HepG2 (cell line): ENCODE data around the gene IKZF2. TPM values are rescaled to one million over a fixed set of nuclear protein-coding genes. Genes with fewer than 3 reads are reported as not detected.

Source experiments
- ATAC-seq: fragments of 200-7000 bp; cut with Tn5 transposase; 3 replicates; pipeline ENCODE4 v1.9.1; 2020; ENCODE audit warnings: mild to moderate bottlenecking, moderate library complexity
- BruUV-seq: library from RNA; stranded (reverse); fragments of 400-500 nt; replicated peaks from 2 replicates; lab custom pipeline; 2021; lab: Mats Ljungman, UMichigan
- CTCF ChIA-PET: fragments of 300-600 bp; formaldehyde crosslinking; extraction: SDS; loops from one replicate; lab custom pipeline; 2021; ENCODE audit warnings: low total read pairs, inconsistent platforms, low intra/inter-chr PET ratio; lab: Yijun Ruan, JAX
- POLR2A ChIA-PET: fragments of 350-600 bp; sonication (Branson Sonifier 250); formaldehyde crosslinking; loops from one replicate; lab custom pipeline; 2020; ENCODE audit warnings: antibody characterized with exemption, inconsistent platforms; lab: Yijun Ruan, JAX
- DNase-seq: peaks from one replicate; pipeline ENCODE4 v3.0.0-alpha.2; 2015; ENCODE audit warnings: low spot score
- FAIRE-seq: peaks from 3 replicates; lab custom pipeline; 2011; peaks lifted over from hg19 to GRCh38; lab: Jason Lieb, UNC
- H2AFZ ChIP-seq: one replicate; pipeline ENCODE4 v1.6.1; 2011; ENCODE audit warnings: low read length, inconsistent platforms
- H3K27ac ChIP-seq: fragments of 300-600 bp; 3 replicates; pipeline ENCODE4 v1.8.0; 2011; ENCODE audit warnings: mixed run types, mild to moderate bottlenecking, mixed read lengths, low read length, inconsistent platforms; ENCODE audit not compliant: insufficient read depth; ENCODE audit errors: extremely low read length
- H3K27me3 ChIP-seq, 2 experiments: fragments of 200-600 bp in 1 of 2; 2 replicates in 1 of 2; 3 replicates in 1 of 2; pipeline versions ENCODE4 v1.6.0 to v1.8.0; 2011; ENCODE audit warnings: low read length in 2 of 2, mild to moderate bottlenecking in 2 of 2, moderate library complexity in 2 of 2, inconsistent platforms in 1 of 2; ENCODE audit not compliant: insufficient read depth in 2 of 2, control insufficient read depth in 1 of 2
- H3K36me3 ChIP-seq, 2 experiments: fragments of 200-600 bp in 1 of 2; replicated peaks in 1 of 2; 2 replicates in 1 of 2; 3 replicates in 1 of 2; pipeline versions ENCODE4 v1.5.1 to v1.8.0; 2011; ENCODE audit warnings: low read length in 2 of 2, inconsistent platforms in 1 of 2; ENCODE audit not compliant: insufficient read depth in 2 of 2, control insufficient read depth in 1 of 2
- H3K4me1 ChIP-seq: 2 replicates; pipeline ENCODE4 v1.5.1; 2012; ENCODE audit warnings: low read length, inconsistent platforms; ENCODE audit not compliant: insufficient read depth
- H3K4me2 ChIP-seq: 2 replicates; pipeline ENCODE4 v1.6.0; 2011; ENCODE audit warnings: low read depth, low read length, inconsistent platforms
- H3K4me3 ChIP-seq, 3 experiments: fragments of 200-600 bp in 1 of 3; sonication (generic), shearing (Covaris generic) in 1 of 3; replicated peaks in 1 of 3; 2 replicates each; pipeline ENCODE4 v1.5.1; 2011 to 2016; ENCODE audit warnings: low read length in 3 of 3, inconsistent platforms in 2 of 3, low read depth in 2 of 3, mild to moderate bottlenecking in 2 of 3, control low read depth in 1 of 3, mixed read lengths in 1 of 3; ENCODE audit not compliant: insufficient read depth in 1 of 3
- H3K79me2 ChIP-seq: one replicate; pipeline ENCODE4 v1.6.1; 2011; ENCODE audit warnings: low read length, inconsistent platforms; ENCODE audit not compliant: insufficient read depth
- H3K9ac ChIP-seq: 2 replicates; pipeline ENCODE4 v1.6.0; 2011; ENCODE audit warnings: mild to moderate bottlenecking, low read depth, low read length, inconsistent platforms; ENCODE audit not compliant: insufficient read depth
- H3K9me3 ChIP-seq: 2 replicates; pipeline ENCODE4 v1.5.1; 2012; ENCODE audit warnings: mild to moderate bottlenecking, low read length
- H4K20me1 ChIP-seq: 2 replicates; pipeline ENCODE4 v1.6.0; 2011; ENCODE audit warnings: inconsistent platforms, mild to moderate bottlenecking, low read length, moderate library complexity; ENCODE audit not compliant: insufficient read depth
- CBX5 ChIP-seq: sonication (generic); formaldehyde crosslinking; IDR thresholded peaks from 2 replicates; pipeline ENCODE4 v1.4.0; 2020; ENCODE audit warnings: missing genetic modification reagents, borderline replicate concordance
- CC2D1A ChIP-seq: sonication (generic); formaldehyde crosslinking; IDR thresholded peaks from 2 replicates; pipeline ENCODE4 v1.8.1; 2023; ENCODE audit warnings: mild to moderate bottlenecking, missing genetic modification reagents
- PCBP2 ChIP-seq: fragments of 200-400 bp; formaldehyde crosslinking; optimal IDR thresholded peaks from 2 replicates; pipeline ENCODE3; 2018; ENCODE audit warnings: low read length, low read depth; ENCODE audit not compliant: poor library complexity, severe bottlenecking
- PHF8 ChIP-seq: sonication (generic); formaldehyde crosslinking; IDR thresholded peaks from 2 replicates; pipeline ENCODE4 v1.5.0; 2020; ENCODE audit warnings: missing genetic modification reagents
- RNF2 ChIP-seq: fragments of 450-650 bp; conservative IDR thresholded peaks from 2 replicates; pipeline ENCODE4 v1.6.1; 2016; ENCODE audit warnings: low read depth
- SMARCC2 ChIP-seq: fragments of 450-650 bp; IDR thresholded peaks from 2 replicates; pipeline ENCODE4 v1.6.1; 2017; ENCODE audit warnings: antibody characterized with exemption, mild to moderate bottlenecking
- ZNF367 ChIP-seq: sonication (generic); formaldehyde crosslinking; IDR thresholded peaks from 2 replicates; pipeline ENCODE4 v1.4.0; 2020; ENCODE audit warnings: missing genetic modification reagents, borderline replicate concordance
- ZNF660 ChIP-seq: sonication (generic); formaldehyde crosslinking; IDR thresholded peaks from 2 replicates; pipeline ENCODE4 v1.5.1; 2020; ENCODE audit warnings: mild to moderate bottlenecking, low read depth, missing genetic modification reagents, borderline replicate concordance
- ZNF713 ChIP-seq: sonication (generic); formaldehyde crosslinking; IDR thresholded peaks from 2 replicates; pipeline ENCODE4 v1.4.0; 2020; ENCODE audit warnings: mild to moderate bottlenecking, missing genetic modification reagents
- ZSCAN20 ChIP-seq: sonication (generic); formaldehyde crosslinking; IDR thresholded peaks from 2 replicates; pipeline ENCODE4 v1.4.0; 2020; ENCODE audit warnings: missing genetic modification reagents, mild to moderate bottlenecking, borderline replicate concordance
- WGBS: methylation state at CpG from one replicate; pipeline ENCODE4 v1.1.6; 2017; ENCODE audit warnings: low lambda C conversion rate; 5-methylcytosine and 5-hydroxymethylcytosine counted together
- in situ Hi-C: cut with HindIII; loops from 2 replicates; pipeline ENCODE4 v1.10.0; 2017; ENCODE audit warnings: low pct_unique_long_range_greater_than_20kb; ENCODE audit not compliant: extremely low pct_ligation_motif_present
- intact Hi-C: fragments of 100-400 bp; cut with micrococcal nuclease; formaldehyde crosslinking; loops from one replicate; pipeline ENCODE4 v1.10.0; 2022; ENCODE audit not compliant: unreplicated experiment
- polyA plus RNA-seq, 8 experiments: library from polyadenylated mRNA; depleted of rRNA in 3 of 8; stranded (reverse) in 7 of 8; unstranded in 1 of 8; fragments of >200 nt; fragmentation: Illumina TruSeq in 4 of 8; extraction: Trizol in 4 of 8; gene quantifications; 2 replicates each; pipeline versions ENCODE4 v1.2.1 to v1.2.3, GENCODE V29; 2011 to 2016; ENCODE audit warnings: low read depth in 4 of 8, missing spikeins in 1 of 8, mixed read lengths in 1 of 8; ENCODE audit not compliant: insufficient read depth in 1 of 8
- total RNA-seq, 5 experiments: library from RNA; depleted of rRNA; stranded (reverse); fragments of >200 nt; fragmentation: Illumina TruSeq; extraction: Trizol; gene quantifications; 2 replicates each; pipeline ENCODE4 v1.2.3, GENCODE V29; 2016; ENCODE audit warnings: low read depth in 1 of 5

IKZF2 gene
- total and polyA plus RNA-seq, 2 of the 13 experiments (the other 11 are each of a cell fraction or from before 2014, with no cell fraction given), result 0.18 to 0.86 TPM

DNA sequence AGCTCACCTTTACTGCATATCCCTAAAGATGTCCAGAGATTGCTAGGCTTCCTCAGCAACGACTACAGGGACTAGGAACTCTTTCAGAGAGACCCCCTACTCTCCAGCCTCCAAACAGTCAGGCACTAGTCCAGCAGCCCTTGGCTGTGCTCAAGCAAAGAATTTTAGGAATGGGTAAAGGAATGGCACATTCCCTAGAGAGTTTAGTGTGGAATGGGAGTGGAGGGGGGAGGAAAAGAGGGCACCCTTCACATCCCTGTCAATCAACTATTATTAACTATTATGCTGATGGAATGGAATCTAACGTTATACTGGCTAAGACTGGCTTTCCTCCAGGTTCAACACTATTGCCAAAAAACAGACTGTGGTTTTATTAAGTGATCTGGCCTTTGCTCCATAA, 64.8 kb downstream of the IKZF2 start:
- Histone ChIP-seq H4K20me1 (no peaks in the 10 kb centered on the region), H3K4me2 (no peak overlapping the region), H3K9me3 (no peaks in the 10 kb centered on the region)
- in situ Hi-C loops, result no loop called here
- no TSS peak for BruUV-seq
- CTCF ChIA-PET, result no interaction called here
- no peak for DNase-seq
- no peak for ATAC-seq
- TF ChIP-seq ZNF367 (CRISPR knock-in tag) (no peak), PHF8 (no peak), RNF2 (no peak), ZSCAN20 (no peak), ZNF660 (no peak), SMARCC2 (no peak), PCBP2 (no peak), CBX5 (CRISPR knock-in tag) (no peak)
- TF ChIP-seq, all 625 proteins: peak for 0
- Histone ChIP-seq H2AFZ (no peak overlapping the region), H3K4me3 (no peak overlapping the region), H3K4me1 (no peaks in the 10 kb centered on the region), H3K36me3 (no peaks in the 10 kb centered on the region), H3K9ac (no peak overlapping the region), H3K79me2 (no peaks in the 10 kb centered on the region), H3K27ac (no peak overlapping the region), H3K27me3 (no peaks in the 10 kb centered on the region)
- POLR2A ChIA-PET, result no interaction called here
- FAIRE-seq, result no peak
- intact Hi-C loops, result no loop called here
- 0% methylated on average over 2 of the region's 2 CpGs for WGBS

DNA sequence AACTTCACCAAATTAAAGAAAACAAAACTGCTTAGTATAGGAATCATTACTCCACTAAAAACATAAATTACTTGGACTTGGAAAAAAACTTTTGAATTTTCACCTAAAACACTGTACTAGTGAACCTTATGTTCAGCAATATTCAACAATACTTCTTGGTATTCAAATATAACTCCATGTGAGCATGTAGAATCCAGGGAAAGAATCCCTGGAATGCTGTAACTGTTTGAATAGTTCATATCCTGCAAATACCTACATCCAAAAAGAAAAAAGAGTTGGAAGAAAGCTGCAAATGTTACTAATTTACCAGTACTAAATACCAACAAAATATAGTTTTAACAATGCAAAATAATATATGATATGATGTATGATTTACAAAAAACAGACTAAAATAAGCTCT, 65.4 kb downstream of the IKZF2 start:
- H3K36me3 ChIP-seq, result no peaks in the 10 kb centered on the region
- H3K4me1 ChIP-seq, result no peaks in the 10 kb centered on the region
- BruUV-seq, result no TSS peak
- ChIA-PET POLR2A (no interaction called here), CTCF (no interaction called here)
- H3K27ac ChIP-seq, result no peak overlapping the region
- intact Hi-C loops (no loop called here), in situ Hi-C loops (no loop called here)
- no peak overlapping the region for H3K4me2 ChIP-seq
- no peak overlapping the region for H2AFZ ChIP-seq
- no peak for FAIRE-seq
- no peaks in the 10 kb centered on the region for H3K79me2 ChIP-seq
- no peak for DNase-seq
- no peaks in the 10 kb centered on the region for H4K20me1 ChIP-seq
- H3K27me3 ChIP-seq, result no peaks in the 10 kb centered on the region
- H3K4me3 ChIP-seq, result no peak overlapping the region
- ATAC-seq, result peak; percentile 38; the same call in 1 of the 3 replicates
- no peak for TF ChIP-seq ZNF713
- TF ChIP-seq CC2D1A (CRISPR knock-in tag), result no peak
- no peaks in the 10 kb centered on the region for H3K9me3 ChIP-seq
- no peak overlapping the region for H3K9ac ChIP-seq
